GM12878 (cell line): ENCODE data around the gene OR1F1. TPM values are rescaled to one million over a fixed set of nuclear protein-coding genes. Genes with fewer than 3 reads are reported as not detected.

Experiments used
- ATAC-seq: fragments of 200-7000 bp; cut with Tn5 transposase; 3 replicates; pipeline ENCODE4 v1.9.1; 2020; ENCODE audit warnings: mild to moderate bottlenecking, moderate library complexity
- BruUV-seq: library from RNA; stranded (reverse); fragments of 400-500 nt; replicated peaks from 2 replicates; lab custom pipeline; 2021; lab: Mats Ljungman, UMichigan
- CTCF ChIA-PET: fragments of 300-600 bp; sonication (Branson Sonifier 250); formaldehyde crosslinking; extraction: SDS; loops from one replicate; lab custom pipeline; 2021; ENCODE audit warnings: inconsistent platforms; lab: Yijun Ruan, JAX
- POLR2A ChIA-PET: fragments of 350-600 bp; formaldehyde crosslinking; extraction: SDS; loops from one replicate; lab custom pipeline; 2021; ENCODE audit warnings: inconsistent platforms; lab: Charles Lee
- RAD21 ChIA-PET: fragments of 300-600 bp; sonication (Branson Sonifier 250); formaldehyde crosslinking; loops from one replicate; lab custom pipeline; 2023; ENCODE audit warnings: antibody characterized with exemption; ENCODE audit not compliant: unreplicated experiment; lab: Charles Lee
- SMC1A ChIA-PET: fragments of 300-600 bp; sonication (Branson Sonifier 250); formaldehyde crosslinking; loops from one replicate; lab custom pipeline; 2023; ENCODE audit not compliant: unreplicated experiment, uncharacterized antibody; lab: Charles Lee
- DNase-seq: peaks from one replicate; pipeline ENCODE4 v3.0.0-alpha.2; 2011; ENCODE audit warnings: low read depth, low spot score
- FAIRE-seq: peaks from 3 replicates; lab custom pipeline; 2011; peaks lifted over from hg19 to GRCh38; lab: Jason Lieb, UNC
- H2AFZ ChIP-seq: 2 replicates; pipeline ENCODE4 v1.6.0; 2011; ENCODE audit warnings: low read depth, low read length, control low read depth; ENCODE audit not compliant: control insufficient read depth
- H3K27ac ChIP-seq: 2 replicates; pipeline ENCODE4 v1.5.1; 2011; ENCODE audit warnings: control low read depth; ENCODE audit not compliant: control insufficient read depth, insufficient read depth
- H3K27me3 ChIP-seq, 2 experiments: replicated peaks in 1 of 2; 2 replicates each; pipeline versions ENCODE4 v1.6.0 to v1.6.1; 2011; ENCODE audit warnings: low read length in 1 of 2; ENCODE audit not compliant: control insufficient read depth in 2 of 2, insufficient read depth in 2 of 2
- H3K36me3 ChIP-seq, 2 experiments: 2 replicates each; pipeline ENCODE4 v1.5.1; 2011; ENCODE audit warnings: low read length in 1 of 2; ENCODE audit not compliant: control insufficient read depth in 2 of 2, insufficient read depth in 2 of 2
- H3K4me1 ChIP-seq: 2 replicates; pipeline ENCODE4 v1.6.1; 2011; ENCODE audit warnings: mild to moderate bottlenecking, low read length, moderate library complexity, mixed read lengths; ENCODE audit not compliant: control insufficient read depth, insufficient read depth
- H3K4me2 ChIP-seq: 2 replicates; pipeline ENCODE4 v1.6.0; 2011; ENCODE audit warnings: control low read depth; ENCODE audit not compliant: control insufficient read depth, insufficient read depth
- H3K4me3 ChIP-seq: fragments of 200-600 bp; sonication (generic); 2 replicates; pipeline ENCODE4 v1.5.1; 2016
- H3K79me2 ChIP-seq: 2 replicates; pipeline ENCODE4 v1.6.0; 2011; ENCODE audit warnings: low read length; ENCODE audit not compliant: control insufficient read depth, insufficient read depth
- H3K9ac ChIP-seq: 2 replicates; pipeline ENCODE4 v1.8.0; 2011; ENCODE audit warnings: low read length, control low read depth, mixed read lengths; ENCODE audit not compliant: control insufficient read depth, insufficient read depth
- H3K9me3 ChIP-seq: replicated peaks from 3 replicates; pipeline ENCODE4 v1.5.1; 2011; ENCODE audit warnings: mild to moderate bottlenecking, low read length; ENCODE audit not compliant: control insufficient read depth, insufficient read depth
- H4K20me1 ChIP-seq: 2 replicates; pipeline ENCODE4 v1.6.0; 2011; ENCODE audit not compliant: control insufficient read depth, insufficient read depth
- CBX5 ChIP-seq: sonication (generic); IDR thresholded peaks from 2 replicates; pipeline ENCODE4 v1.6.1; 2016; ENCODE audit warnings: low read depth, moderate library complexity, mild to moderate bottlenecking, inconsistent platforms
- CREB1 ChIP-seq: IDR thresholded peaks from 2 replicates; pipeline ENCODE4 v1.6.1; 2012; ENCODE audit warnings: low read depth, mild to moderate bottlenecking, inconsistent platforms
- EED ChIP-seq: sonication (generic); IDR thresholded peaks from 2 replicates; pipeline ENCODE4 v1.6.1; 2016; ENCODE audit warnings: antibody characterized with exemption, low read depth
- IKZF1 ChIP-seq: fragments of 450-650 bp; conservative IDR thresholded peaks from 2 replicates; pipeline ENCODE4 v1.6.1; 2017; ENCODE audit warnings: antibody characterized with exemption, mild to moderate bottlenecking
- IRF3 ChIP-seq: fragments of 450-650 bp; IDR thresholded peaks from 2 replicates; pipeline ENCODE4 v1.6.1; 2014; ENCODE audit warnings: mild to moderate bottlenecking
- NBN ChIP-seq: fragments of 450-650 bp; IDR thresholded peaks from 2 replicates; pipeline ENCODE4 v1.6.1; 2016
- NFXL1 ChIP-seq: fragments of 450-650 bp; IDR thresholded peaks from 2 replicates; pipeline ENCODE4 v1.6.1; 2017; ENCODE audit warnings: antibody characterized with exemption, mild to moderate bottlenecking, borderline replicate concordance
- NFYB ChIP-seq: IDR thresholded peaks from 2 replicates; pipeline ENCODE4 v1.6.1; 2011; ENCODE audit warnings: low read depth, mild to moderate bottlenecking, low read length, improper control_type of control experiment, moderate library complexity; ENCODE audit not compliant: insufficient read depth
- NR2C2 ChIP-seq: IDR thresholded peaks from 2 replicates; pipeline ENCODE4 v1.6.1; 2011; ENCODE audit warnings: borderline replicate concordance, low read depth; ENCODE audit not compliant: control insufficient read depth, insufficient read length
- RB1 ChIP-seq: fragments of 450-650 bp; formaldehyde crosslinking; IDR thresholded peaks from 2 replicates; pipeline ENCODE4 v1.6.1; 2017; ENCODE audit warnings: mild to moderate bottlenecking, borderline replicate concordance
- RELA ChIP-seq: fragments of 450-650 bp; IDR thresholded peaks from 2 replicates; pipeline ENCODE4 v1.8.0; 2014; ENCODE audit warnings: borderline replicate concordance; ENCODE audit not compliant: partially characterized antibody
- TCF3 ChIP-seq: IDR thresholded peaks from 2 replicates; pipeline ENCODE4 v1.6.1; 2012; ENCODE audit warnings: low read depth, mild to moderate bottlenecking, low read length, borderline replicate concordance; ENCODE audit not compliant: insufficient read depth
- ZSCAN29 ChIP-seq: fragments of 450-650 bp; IDR thresholded peaks from 2 replicates; pipeline ENCODE4 v1.6.1; 2017; ENCODE audit warnings: mild to moderate bottlenecking, moderate library complexity
- WGBS: methylation state at CpG from one replicate; pipeline ENCODE4 v1.1.6; 2016; ENCODE audit warnings: low lambda C conversion rate; ENCODE audit not compliant: insufficient replicate concordance, insufficient coverage; ENCODE audit errors: missing lambda C conversion rate; 5-methylcytosine and 5-hydroxymethylcytosine counted together
- in situ Hi-C: fragments of 300-500 bp; cut with MboI; formaldehyde crosslinking; loops from 9 replicates; pipeline ENCODE4 v1.14.3; 2018; ENCODE audit warnings: mixed read lengths
- intact Hi-C: fragments of 100-400 bp; cut with micrococcal nuclease; formaldehyde crosslinking; loops from one replicate; pipeline ENCODE4 v1.14.2; 2022; ENCODE audit not compliant: unreplicated experiment
- polyA plus RNA-seq, 11 experiments: library from polyadenylated mRNA; depleted of rRNA in 4 of 11; unstranded in 6 of 11; stranded (reverse) in 5 of 11; fragments of >200 nt; fragmentation: Nextera tagmentation in 4 of 11; fragmentation: Illumina TruSeq in 1 of 11; extraction: Ambion mirVana in 4 of 11; extraction: Trizol in 1 of 11; gene quantifications; 1 replicate in 1 of 11; 2 replicates in 10 of 11; pipeline versions ENCODE4 v1.2.1 to v1.2.3, GENCODE V29; 2011 to 2016; ENCODE audit warnings: inconsistent platforms in 2 of 11, missing spikeins in 2 of 11, low read depth in 1 of 11
- total RNA-seq, 4 experiments: library from RNA; depleted of rRNA in 3 of 4; stranded (reverse); fragments of >200 nt in 3 of 4; fragmentation: Illumina TruSeq in 1 of 4; extraction: Trizol in 1 of 4; gene quantifications; 2 replicates each; pipeline versions ENCODE4 v1.2.1 to v1.2.3, GENCODE V29; 2013 to 2021

Gene OR1F1
- total and polyA plus RNA-seq, 10 of the 15 experiments (the other 5 are each of a cell fraction or from before 2014, with no cell fraction given), result 0.10 to 0.14 (median 0.12) TPM; not detected in 7

- FAIRE-seq, result no peak
- intact Hi-C loops, result no loop called here
These were observed 40.8 kb upstream of the OR1F1 start for GRCh38 chr16:3147046-3147756.

More at GRCh38 chr16:3147046-3147756, 40.8 kb upstream of the OR1F1 start:
- no peaks in the 10 kb centered on the region for H3K79me2 ChIP-seq
- peaks cover under 1% of the 10 kb centered on the region; the same call in 1 of the 2 replicates for H3K4me1 ChIP-seq
- CTCF ChIA-PET, result interaction anchor here (0.6 to 3.1 kb wide), 3 partner anchors 12 to 119 kb away, joined by 3 to 13 read pairs (median 3); no protein-coding TSS in a partner anchor
- RAD21 ChIA-PET, result interaction anchor here (0.5 to 1.2 kb wide), 2 partner anchors 13 to 34 kb away, joined by 3 read pairs; no protein-coding TSS in a partner anchor
- H3K27me3 ChIP-seq, result no peaks in the 10 kb centered on the region
- no peak overlapping the region for H3K4me2 ChIP-seq
- WGBS, result 60% methylated on average over 16 of the region's 16 CpGs
- H3K9ac ChIP-seq, result no peak overlapping the region
- in situ Hi-C loops, result no loop called here
- H3K9me3 ChIP-seq, result no peaks in the 10 kb centered on the region
- no TSS peak for BruUV-seq
- H2AFZ ChIP-seq, result no peak overlapping the region
- ATAC-seq (no peak), DNase-seq (no peak)
- TF ChIP-seq CBX5 (no peak), ZSCAN29 (no peak), NFYB (no peak), IRF3 (no peak), IKZF1 (no peak), CREB1 (no peak), EED (no peak), TCF3 (no peak), NBN (no peak), RELA (no peak), NFXL1 (no peak), NR2C2 (no peak), RB1 (no peak)
- no peak overlapping the region for H3K27ac ChIP-seq
- H3K4me3 ChIP-seq, result no peak overlapping the region
- SMC1A ChIA-PET, result interaction anchor here (1.5 kb wide), 1 partner anchor 18 kb away, joined by 4 read pairs; no protein-coding TSS in a partner anchor
- POLR2A ChIA-PET, result interaction anchor here (0.5 to 1.4 kb wide), 2 partner anchors 11 to 308 kb away, joined by 4 to 6 read pairs; no protein-coding TSS in a partner anchor
- H4K20me1 ChIP-seq, result no peaks in the 10 kb centered on the region
- H3K36me3 ChIP-seq, result no peaks in the 10 kb centered on the region
